MCF 10A (cell line): ENCODE data around the gene TMEM147. TPM values are rescaled to one million over a fixed set of nuclear protein-coding genes. Genes with fewer than 3 reads are reported as not detected.

Experiments
- BruUV-seq: library from RNA; stranded (reverse); fragments of 400-500 nt; replicated peaks from 2 replicates; lab custom pipeline; 2021; lab: Mats Ljungman, UMichigan
- CTCF ChIA-PET: fragments of 300-600 bp; sonication (Branson Sonifier 250); formaldehyde crosslinking; extraction: SDS; loops from one replicate; lab custom pipeline; 2021; ENCODE audit warnings: antibody characterized with exemption, inconsistent platforms; lab: Yijun Ruan, JAX
- POLR2A ChIA-PET: fragments of 300-600, 350-650 bp; sonication (Branson Sonifier 250); formaldehyde crosslinking; extraction: SDS; loops from one replicate; lab custom pipeline; 2020; ENCODE audit warnings: antibody characterized with exemption, inconsistent platforms; lab: Yijun Ruan, JAX
- DNase-seq: peaks from one replicate; pipeline ENCODE4 v3.0.0-alpha.2; 2018; ENCODE audit not compliant: unreplicated experiment
- H3K27ac Mint-ChIP-seq: one replicate; pipeline ENCODE4 v1.8.0; 2022; ENCODE audit warnings: mild to moderate bottlenecking, low read depth, mixed read lengths; ENCODE audit not compliant: unreplicated experiment
- H3K27me3 Mint-ChIP-seq: one replicate; pipeline ENCODE4 v1.8.0; 2022; ENCODE audit warnings: mixed read lengths; ENCODE audit not compliant: insufficient read depth, unreplicated experiment
- H3K36me3 Mint-ChIP-seq: one replicate; pipeline ENCODE4 v1.8.0; 2022; ENCODE audit warnings: mild to moderate bottlenecking, moderate library complexity, mixed read lengths; ENCODE audit not compliant: insufficient read depth, unreplicated experiment
- H3K4me1 Mint-ChIP-seq: one replicate; pipeline ENCODE4 v1.8.0; 2022; ENCODE audit warnings: mixed read lengths; ENCODE audit not compliant: insufficient read depth, unreplicated experiment
- H3K4me3 Mint-ChIP-seq: one replicate; pipeline ENCODE4 v1.8.0; 2022; ENCODE audit warnings: mild to moderate bottlenecking, moderate library complexity, mixed read lengths; ENCODE audit not compliant: unreplicated experiment
- H3K9me3 Mint-ChIP-seq: one replicate; pipeline ENCODE4 v1.8.0; 2022; ENCODE audit warnings: mixed read lengths; ENCODE audit not compliant: unreplicated experiment
- CTCF ChIP-seq: fragments of 200-600 bp; IDR thresholded peaks from one replicate; pipeline ENCODE4 v1.8.0; 2022; ENCODE audit warnings: antibody characterized with exemption, mild to moderate bottlenecking; ENCODE audit not compliant: unreplicated experiment
- intact Hi-C: fragments of 100-400 bp; cut with micrococcal nuclease; formaldehyde crosslinking; loops from 2 replicates; pipeline ENCODE4 v1.14.1; 2022
- total RNA-seq: library from RNA; stranded (reverse); gene quantifications from 2 replicates; pipeline ENCODE4 v1.2.3, GENCODE V29; 2022

TMEM147 gene
- total RNA-seq, 1 experiment from 2014 or later, result 110 TPM

- H3K27me3 Mint-ChIP-seq, result no peaks in the 10 kb centered on the region
- H3K4me3 Mint-ChIP-seq, result no peak overlapping the region
- peak overlapping the region; percentile 72 for H3K27ac Mint-ChIP-seq
- TF ChIP-seq CTCF, result no peak
- intact Hi-C loops, result no loop called here
- no peak for DNase-seq
- no TSS peak for BruUV-seq
- H3K4me1 Mint-ChIP-seq, result peaks cover 18% of the 10 kb centered on the region
- CTCF ChIA-PET, result interaction anchor here (0.7 to 1.1 kb wide), 3 partner anchors 79 to 239 kb away, joined by 3 to 4 read pairs (median 3); no protein-coding TSS in a partner anchor
- no peaks in the 10 kb centered on the region for H3K36me3 Mint-ChIP-seq
- POLR2A ChIA-PET, result interaction anchor here (0.6 kb wide), 1 partner anchor 390 kb away, joined by 3 read pairs; no protein-coding TSS in a partner anchor
- no peaks in the 10 kb centered on the region for H3K9me3 Mint-ChIP-seq
Measured at GRCh38 chr19:35512831-35513627, 32.4 kb upstream of the TMEM147 start.

DNA sequence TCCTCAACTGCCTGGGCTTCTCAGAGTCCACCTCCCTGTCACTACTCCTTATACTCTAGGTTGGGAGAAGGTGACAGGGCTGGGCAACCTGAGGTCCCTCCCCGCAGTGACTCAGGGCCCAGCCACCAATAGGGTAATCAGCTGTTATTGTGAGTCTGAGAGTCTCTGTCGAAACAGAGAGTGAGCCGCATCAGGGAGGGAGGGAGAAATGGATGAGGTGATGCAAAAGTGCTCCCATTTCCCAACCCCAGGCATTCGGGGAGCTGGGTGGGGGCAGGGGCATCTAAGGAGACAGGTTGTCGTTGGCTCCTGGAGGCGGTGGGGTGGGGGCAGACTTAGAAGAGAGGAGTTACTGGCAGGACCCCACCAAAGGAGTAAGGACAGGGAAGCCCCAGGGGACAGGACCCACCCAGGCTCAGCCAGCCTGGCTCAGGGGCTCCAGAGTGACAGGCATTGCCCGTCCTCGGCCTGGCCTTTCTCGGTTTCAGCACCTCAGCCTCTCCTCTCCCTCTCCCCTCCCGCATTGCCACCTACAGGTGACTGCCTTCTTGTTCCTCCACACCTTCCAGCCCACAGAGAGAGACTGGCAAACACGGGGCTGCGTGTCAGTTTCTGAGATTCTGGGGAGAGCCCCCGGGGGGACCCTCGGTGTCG, 31.7 kb upstream of the TMEM147 start, which contains the start of gene DMKN:
Gene DMKN (minus strand): TSS at position 22 of the 654 bp plus-strand sequence. CDS start 174 bp downstream, outside the sequence.
- H3K27ac Mint-ChIP-seq, result peak within 1 kb of the TSS; percentile 72
- CTCF ChIA-PET, result interaction anchor here (0.6 to 1.7 kb wide), 5 partner anchors 18 to 179 kb away, joined by 3 to 14 read pairs (median 4); no protein-coding TSS in a partner anchor
- no TSS peak for BruUV-seq
- POLR2A ChIA-PET, result interaction anchor here (0.6 kb wide), 1 partner anchor 391 kb away, joined by 3 read pairs; no protein-coding TSS in a partner anchor
- DNase-seq, result peak; percentile 87
- no peaks in the 10 kb centered on the region for H3K27me3 Mint-ChIP-seq
- no peak within 1 kb of the TSS for H3K4me3 Mint-ChIP-seq
- H3K9me3 Mint-ChIP-seq, result no peaks in the 10 kb centered on the region
- no peak for TF ChIP-seq CTCF
- no peaks in the 10 kb centered on the region for H3K36me3 Mint-ChIP-seq
- intact Hi-C loops, result no loop called here
- peaks cover 25% of the 10 kb centered on the region for H3K4me1 Mint-ChIP-seq

DNA sequence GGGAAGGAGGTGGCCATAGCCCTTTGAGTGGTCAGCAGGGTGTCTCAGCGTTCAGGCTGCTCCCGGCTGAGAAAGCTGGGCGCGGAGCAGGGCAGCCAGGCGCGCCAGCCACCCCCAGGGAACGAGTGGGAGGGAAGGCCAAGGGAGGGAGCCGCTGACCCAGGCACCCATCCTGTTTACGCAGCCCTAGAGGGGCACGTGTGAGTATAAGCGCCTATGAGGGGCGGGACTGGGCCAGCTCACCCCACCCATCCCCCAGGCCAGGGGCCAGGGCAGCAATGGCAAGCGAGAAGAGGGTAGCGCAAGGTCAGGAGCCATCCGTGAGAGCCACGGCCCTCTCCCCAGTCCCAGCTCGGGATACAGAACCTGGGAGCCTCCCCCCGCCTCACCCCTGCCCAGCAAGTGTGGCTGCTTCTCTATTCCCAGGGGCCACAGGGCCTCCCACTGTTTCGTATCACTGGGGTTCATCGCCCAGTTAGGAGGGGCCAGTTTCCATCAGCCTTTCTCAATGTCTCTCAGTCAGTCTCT, 31.1 kb upstream of the TMEM147 start:
- Mint-ChIP-seq H3K27ac (no peak overlapping the region), H3K9me3 (no peaks in the 10 kb centered on the region), H3K4me1 (peaks cover 26% of the 10 kb centered on the region), H3K27me3 (no peaks in the 10 kb centered on the region), H3K4me3 (no peak overlapping the region), H3K36me3 (no peaks in the 10 kb centered on the region)
- no TSS peak for BruUV-seq
- intact Hi-C loops, result no loop called here
- no peak for TF ChIP-seq CTCF
- ChIA-PET POLR2A (no interaction called here), CTCF (interaction anchor here (0.6 to 1.7 kb wide), 6 partner anchors 19 to 179 kb away, joined by 3 to 14 read pairs (median 4); no protein-coding TSS in a partner anchor)
- DNase-seq, result peak; percentile 25

DNA sequence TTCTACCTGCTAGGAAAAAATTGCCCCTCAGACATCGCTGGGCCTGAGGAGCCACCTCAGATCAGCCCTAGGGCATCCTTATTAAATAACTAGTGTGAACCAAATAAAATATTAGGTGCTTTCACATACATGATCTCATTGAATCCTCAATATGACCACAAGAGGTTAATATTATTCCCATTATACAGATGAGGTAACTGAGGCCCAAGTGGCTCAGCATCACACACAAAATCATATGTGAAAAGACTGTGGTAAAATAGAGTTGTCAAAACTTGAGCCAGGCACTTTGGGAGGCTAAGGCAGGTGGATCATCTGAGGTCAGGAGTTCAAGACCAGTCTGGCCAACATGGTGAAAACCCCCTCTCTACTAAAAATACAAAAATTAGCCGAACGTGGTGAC, 29.1 kb upstream of the TMEM147 start:
- intact Hi-C loops, result no loop called here
- ChIA-PET CTCF (interaction anchor here (0.6 to 1.8 kb wide), 11 partner anchors 10 to 518 kb away, joined by 3 to 9 read pairs (median 4); no protein-coding TSS in a partner anchor), POLR2A (interaction anchor here (0.6 kb wide), 1 partner anchor 21 kb away, joined by 3 read pairs; no protein-coding TSS in a partner anchor)
- no TSS peak for BruUV-seq
- DNase-seq, result no peak
- H3K4me3 Mint-ChIP-seq, result no peak overlapping the region
- H3K9me3 Mint-ChIP-seq, result no peaks in the 10 kb centered on the region
- peaks cover 29% of the 10 kb centered on the region for H3K4me1 Mint-ChIP-seq
- H3K27me3 Mint-ChIP-seq, result no peaks in the 10 kb centered on the region
- no peak for TF ChIP-seq CTCF
- H3K27ac Mint-ChIP-seq, result no peak overlapping the region
- no peaks in the 10 kb centered on the region for H3K36me3 Mint-ChIP-seq
